Measurements from ENCODE around the gene RHO.
A peak's percentile ranks its signal among the peaks of the same experiment; 100 is the strongest.
"Not testable (repeated sequence)": the region's sequence is repeated elsewhere in the genome, so short reads cannot be mapped to it uniquely, and the experiment has no call there.

Gene RHO

DNA sequence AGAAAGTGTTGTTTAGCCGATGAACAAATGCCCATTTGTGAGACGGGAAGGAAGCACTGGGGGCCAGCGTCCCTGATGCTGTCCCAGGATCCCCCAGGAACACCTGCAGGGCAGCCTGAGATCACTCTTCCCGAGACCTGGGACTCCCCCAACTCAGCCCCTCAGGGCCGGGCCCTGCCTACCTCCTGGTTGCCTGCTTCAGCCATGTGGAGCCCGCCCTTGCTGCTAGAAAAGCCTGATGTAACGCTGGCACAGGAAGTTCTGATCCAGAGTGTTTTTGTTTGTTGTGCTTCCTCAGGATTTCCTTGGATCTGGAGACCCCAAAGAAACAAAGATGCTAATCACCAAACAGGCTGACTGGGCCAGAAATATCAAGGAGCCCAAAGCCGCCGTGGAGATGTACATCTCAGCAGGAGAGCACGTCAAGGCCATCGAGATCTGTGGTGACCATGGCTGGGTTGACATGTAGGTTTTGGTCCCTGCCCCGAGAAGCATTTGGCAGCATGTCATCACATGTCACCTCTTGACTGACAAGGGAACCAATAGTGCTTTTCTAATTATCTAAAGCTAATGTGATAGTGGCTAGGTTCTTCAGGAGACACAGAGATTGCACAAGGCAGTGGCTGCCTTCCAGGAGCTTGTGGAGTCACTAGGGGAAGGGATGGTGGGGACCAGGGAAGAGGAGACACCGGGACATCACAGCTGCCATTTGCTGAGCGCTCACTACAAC lies 28.7 kb upstream of the RHO start:
- DNase-seq (ENCODE audit: low spot score): not testable (repeated sequence)

DNA sequence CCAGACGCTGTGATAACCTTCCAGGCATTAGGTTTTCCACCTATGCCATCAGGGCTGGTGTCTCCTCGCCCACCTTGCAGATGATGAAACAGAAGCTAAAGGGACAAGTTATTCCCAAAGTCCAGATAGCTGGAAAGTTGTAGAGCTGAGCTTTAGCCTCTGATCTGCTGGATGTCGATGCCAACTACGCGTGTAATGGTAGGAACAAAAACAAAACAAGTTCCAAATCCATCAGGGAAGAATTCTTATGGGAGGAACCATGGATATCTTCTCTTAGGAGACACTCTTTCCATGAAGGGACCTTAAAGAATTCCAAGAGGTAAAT lies 28.1 kb upstream of the RHO start:
- no peak for DNase-seq (ENCODE audit: low spot score)

DNA sequence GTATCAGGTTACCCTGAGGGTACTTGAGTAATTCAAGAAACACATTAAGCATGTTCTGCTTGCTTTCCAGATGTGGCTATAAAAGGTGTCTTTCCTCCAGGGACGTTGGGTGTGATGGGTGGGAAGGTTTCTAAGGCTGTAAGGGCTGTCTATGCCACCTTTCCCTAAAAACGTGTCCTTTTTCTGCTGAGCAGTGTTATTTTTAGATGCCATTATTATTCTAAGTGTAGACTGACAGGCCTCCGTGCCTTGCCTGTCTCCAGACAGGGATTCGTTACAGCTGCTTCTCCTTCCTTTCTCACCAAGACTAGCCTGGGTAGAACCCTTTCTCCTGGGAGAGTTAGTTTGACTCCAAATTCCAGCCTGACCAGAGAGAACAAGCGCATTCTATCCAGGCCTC lies 26.8 kb upstream of the RHO start:
- no peak for DNase-seq (ENCODE audit: low spot score)

DNA sequence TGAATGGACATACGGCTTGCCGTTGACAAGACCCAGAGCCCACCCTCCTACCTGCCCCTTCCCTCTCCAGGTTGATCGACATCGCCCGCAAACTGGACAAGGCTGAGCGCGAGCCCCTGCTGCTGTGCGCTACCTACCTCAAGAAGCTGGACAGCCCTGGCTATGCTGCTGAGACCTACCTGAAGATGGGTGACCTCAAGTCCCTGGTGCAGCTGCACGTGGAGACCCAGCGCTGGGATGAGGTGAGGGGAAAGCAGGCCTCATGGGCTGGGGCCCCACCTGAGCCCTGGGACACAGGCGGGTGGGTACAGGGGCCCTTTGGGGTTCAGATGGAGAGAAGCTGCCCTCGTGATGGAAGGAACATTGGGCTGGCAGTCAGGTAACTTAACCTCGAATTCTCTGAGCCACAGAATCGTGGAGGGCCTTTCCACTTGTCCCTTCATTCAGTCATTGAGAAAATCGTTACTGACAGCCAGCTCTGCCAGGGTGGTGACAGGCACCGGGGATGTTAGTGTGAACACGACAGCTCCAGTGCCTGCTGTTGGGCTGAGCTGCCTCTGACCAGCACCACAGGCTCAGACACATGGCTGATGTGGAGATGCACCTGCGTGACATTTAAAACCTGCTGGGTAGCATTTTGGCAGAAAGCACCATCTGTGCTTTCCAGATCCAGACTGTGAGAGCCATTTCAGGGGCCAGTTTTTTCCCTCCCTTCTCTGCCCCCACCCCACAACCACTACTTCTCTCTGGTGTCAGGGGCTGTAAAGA lies 25.6 kb upstream of the RHO start:
- DNase-seq (ENCODE audit: low spot score): no peak

DNA sequence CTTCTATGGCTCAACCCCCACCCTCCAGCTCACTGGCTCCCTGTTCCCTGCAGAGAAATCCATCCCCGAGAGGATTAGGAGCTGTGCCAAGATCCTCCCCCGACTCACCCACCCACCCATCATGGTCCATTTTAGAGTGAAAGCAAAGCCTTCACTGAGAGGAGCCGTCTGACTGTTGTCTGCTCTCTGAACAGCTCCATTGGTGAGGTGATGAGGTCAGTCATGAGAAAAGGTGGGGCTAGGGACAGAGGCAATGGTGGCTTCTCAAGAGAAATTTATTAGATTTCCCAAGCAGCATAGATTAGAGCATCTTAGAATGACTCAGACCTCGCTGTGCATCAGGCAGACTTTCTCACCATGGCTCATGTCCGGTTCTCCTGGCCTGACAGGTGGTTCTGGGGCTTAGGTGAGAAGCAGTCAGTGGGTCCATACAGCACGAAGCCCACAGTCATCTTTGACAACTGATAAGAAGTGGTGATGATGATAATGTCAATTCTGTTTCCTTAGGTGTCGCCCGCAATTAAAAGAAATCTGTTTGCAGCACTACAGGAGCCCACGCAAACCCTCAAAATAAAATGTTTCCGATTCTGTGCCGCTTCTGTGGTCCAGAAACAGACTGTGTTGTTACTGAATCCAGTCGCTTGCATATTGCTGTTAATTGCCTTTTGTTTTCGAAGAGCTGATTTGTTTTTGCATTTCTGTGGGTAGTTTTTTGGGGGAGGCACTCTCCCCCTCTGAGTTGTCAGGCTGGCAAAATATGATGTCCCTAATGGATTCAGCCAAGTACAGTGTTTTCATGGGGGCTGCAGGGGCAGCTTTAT lies 24.8 kb upstream of the RHO start:
- peak; percentile 7 for DNase-seq (ENCODE audit: low spot score)

DNA sequence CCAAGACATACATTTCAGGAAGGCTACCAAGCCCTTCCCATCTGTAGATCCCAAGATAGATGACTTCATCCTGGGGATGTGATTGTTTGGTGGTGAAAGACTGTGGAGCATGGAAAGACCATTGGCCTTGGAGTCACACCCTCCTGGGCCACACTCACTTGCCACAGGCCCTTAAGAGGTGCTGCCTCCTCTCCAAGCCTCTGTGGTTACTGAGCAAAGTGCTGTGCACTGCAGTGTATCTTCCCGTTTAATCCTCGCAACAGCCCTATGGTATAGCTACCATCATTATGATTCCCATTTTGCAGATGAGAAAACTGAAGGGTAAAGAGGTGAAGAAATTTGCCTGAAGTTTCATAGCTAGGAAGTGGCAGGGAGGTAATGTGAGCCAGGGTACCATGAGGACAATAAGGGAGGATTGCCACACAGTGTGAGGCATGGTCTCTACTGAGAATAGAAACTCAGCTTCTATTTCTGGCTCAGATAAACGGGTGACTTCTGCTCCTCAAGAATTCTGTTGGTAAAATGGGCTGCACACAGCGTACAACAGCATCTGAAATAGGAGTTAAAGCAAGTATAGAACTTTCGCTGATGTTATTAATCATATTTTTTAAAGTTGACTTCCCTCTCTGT lies 23.9 kb upstream of the RHO start:
- DNase-seq (ENCODE audit: low spot score): no peak

DNA sequence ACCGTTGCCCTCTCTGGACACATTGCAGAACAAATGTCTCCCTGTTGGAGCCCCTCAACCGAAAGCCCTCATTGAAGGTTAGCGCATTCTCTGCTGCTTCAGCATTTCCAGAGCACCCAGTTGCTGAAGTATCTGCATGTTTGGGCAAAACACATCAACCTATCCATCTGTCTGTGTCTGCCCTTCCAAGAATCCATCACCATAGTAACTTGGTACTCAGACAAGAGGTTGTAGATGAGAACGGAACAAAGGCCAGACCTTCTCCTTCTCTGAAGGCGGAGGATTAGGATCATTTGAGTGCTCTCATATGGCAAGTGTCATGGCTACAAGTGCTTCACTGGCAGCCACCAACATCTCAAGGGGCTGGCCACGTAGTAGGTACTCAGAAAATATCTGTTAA lies 23.1 kb upstream of the RHO start:
- DNase-seq (ENCODE audit: low spot score): no peak

DNA sequence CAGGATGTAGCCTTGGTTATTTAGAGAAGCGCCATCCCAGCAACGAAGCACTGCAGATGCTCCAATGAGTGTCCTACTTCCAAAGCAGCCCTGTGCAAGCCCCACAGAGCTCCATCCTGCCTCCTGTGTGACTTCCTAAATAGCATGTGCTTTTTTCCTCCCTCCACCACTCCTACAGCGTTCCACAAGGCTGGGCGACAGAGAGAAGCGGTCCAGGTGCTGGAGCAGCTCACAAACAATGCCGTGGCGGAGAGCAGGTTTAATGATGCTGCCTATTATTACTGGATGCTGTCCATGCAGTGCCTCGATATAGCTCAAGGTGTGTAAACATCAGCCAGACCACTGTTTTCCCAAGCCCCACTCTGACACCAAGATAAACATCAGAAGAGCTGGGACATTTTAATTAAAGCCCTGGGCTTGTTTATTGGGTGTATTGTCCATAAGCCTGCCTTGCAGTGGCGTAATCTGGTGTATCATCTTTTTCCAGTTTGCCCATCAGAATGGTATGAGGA lies 22.2 kb upstream of the RHO start:
- DNase-seq (ENCODE audit: low spot score): no peak

DNA sequence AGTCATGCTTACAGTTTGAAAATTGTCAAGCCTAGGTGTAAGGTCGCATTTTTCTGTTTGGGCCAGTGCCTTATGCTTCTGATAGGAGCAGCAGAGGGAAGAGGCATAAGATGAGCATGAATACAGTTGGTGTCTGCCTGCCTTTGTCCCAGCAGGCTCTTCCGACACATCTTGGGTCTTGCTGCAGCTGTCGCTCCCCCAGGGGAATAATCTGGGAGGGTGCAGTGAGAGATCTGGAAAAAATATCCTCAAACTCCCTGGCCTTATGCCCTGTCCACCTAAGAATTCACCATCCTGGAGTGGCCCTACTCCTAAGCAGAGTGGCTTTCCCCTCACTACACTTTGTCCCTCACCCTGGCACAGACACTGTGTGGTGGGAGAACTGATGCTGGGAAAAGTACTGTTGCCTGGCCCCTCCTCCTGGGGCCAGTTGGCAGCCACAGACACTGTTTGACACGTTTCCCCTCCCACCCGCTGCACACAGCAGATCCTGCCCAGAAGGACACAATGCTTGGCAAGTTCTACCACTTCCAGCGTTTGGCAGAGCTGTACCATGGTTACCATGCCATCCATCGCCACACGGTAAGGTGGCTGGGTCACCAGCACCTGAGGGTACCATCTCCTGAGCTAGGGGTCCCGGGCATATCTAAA lies 21.1 kb upstream of the RHO start:
- no peak for DNase-seq (ENCODE audit: low spot score)

DNA sequence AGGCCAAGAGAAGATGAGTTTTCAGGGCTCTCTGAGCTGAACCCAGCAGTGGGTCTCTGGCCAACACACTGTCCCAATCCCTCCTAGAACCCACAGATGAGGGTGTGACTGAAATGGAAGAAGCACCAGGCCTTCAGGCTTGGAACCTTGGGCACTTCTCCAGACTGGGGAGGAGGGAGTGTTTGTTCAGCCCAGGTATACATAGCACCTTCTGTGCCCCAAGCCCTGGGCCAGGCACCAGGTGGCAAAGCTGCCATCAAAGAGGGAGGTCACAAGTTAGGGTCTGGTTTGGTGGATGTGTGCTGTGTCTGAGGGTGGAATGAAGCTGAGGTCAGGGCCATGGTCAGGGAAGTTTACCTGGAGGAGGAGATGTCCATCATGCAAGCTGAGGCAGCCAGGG lies 15.8 kb upstream of the RHO start:
- no peak for DNase-seq (ENCODE audit: low spot score)

DNA sequence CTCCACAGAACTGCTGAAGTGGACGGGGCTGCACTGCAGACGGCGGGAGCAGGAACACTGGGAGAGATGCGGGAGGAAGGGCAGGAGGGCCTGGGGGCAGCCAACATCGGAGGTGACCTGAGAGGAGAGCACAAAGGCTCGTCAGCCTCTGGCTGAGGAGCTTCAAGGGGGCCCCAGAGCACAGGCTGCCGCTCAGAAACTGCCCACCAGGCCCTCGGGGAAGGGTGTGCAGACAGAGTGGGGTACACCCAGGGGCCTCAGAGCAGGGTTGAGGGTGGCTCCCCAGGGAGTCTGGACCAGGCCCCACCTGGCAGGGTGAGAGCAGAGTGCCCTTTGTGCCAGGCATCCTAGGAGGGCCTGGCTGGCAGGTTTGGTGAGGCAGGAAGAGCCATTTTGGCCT lies 14.7 kb upstream of the RHO start:
- DNase-seq (ENCODE audit: low spot score): no peak

DNA sequence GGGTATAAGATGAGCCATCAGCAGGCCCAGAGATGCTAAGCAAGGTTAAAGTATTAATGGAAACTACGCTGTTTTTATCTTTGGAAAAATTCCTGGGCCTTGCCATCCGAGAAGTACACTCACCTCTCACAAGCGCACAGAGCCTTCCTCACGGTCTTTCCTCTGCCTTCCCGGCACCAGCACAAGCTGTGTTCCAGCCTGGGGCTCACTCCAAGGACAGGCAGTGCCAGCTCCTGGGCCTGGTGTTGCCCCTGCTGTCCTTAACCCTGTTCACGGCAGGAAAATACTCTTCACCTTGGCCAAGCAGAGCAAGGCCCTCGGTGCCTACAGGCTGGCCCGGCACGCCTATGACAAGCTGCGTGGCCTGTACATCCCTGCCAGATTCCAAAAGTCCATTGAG lies 14.3 kb upstream of the RHO start:
- DNase-seq (ENCODE audit: low spot score): no peak

DNA sequence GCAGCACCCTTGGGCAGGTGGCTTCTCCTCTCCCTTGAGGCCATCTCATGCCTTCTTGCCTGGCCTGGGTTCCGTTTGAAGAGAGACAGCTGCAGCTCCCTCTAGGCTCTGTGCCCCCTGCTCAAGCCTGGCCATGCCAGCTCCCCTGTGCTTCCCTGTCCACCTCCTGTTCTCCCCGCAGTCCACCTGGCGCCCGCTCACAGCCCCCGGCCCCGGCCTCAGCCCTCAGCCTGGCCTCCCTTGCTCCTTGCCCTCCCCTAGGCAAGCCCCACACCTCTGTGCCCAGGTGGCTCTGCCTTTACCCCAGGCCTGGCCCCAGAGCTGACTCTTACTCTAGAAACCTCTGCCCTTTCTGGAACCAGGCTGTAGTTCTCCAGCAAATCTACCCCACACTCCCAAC lies 13.9 kb upstream of the RHO start:
- no peak for DNase-seq (ENCODE audit: low spot score)

DNA sequence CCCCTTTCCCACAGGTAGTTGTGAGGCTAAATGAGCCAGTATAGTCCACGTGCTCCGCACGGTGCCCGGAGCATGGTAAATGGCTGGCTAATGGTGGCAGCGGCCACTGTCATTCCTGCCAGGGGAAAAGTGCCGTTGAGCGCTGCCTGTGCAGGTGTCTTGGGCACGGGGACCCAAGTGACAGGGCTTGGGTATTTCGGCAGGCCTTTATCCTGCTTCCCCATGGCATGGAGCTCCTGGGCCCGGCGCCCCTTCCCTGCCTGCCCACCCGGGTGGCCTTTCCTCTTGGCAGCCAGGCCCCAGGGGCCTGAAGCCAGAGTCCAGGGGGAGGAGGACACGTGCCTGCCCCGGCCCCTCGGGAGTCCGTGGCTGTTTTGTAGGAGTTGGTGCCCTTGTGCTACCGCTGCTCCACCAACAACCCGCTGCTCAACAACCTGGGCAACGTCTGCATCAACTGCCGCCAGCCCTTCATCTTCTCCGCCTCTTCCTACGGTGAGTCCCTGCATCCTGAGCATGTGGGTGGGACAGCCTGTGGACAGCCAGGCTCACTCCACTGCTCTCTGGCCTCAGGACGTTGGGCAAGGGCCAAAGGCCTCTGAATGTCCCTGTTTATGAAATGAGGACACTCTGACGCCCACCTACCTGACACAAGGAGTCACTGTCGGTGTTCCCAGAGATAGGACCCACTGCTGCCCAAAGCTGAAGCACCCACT lies 13.2 kb upstream of the RHO start:
- DNase-seq (ENCODE audit: low spot score): not testable (repeated sequence)

DNA sequence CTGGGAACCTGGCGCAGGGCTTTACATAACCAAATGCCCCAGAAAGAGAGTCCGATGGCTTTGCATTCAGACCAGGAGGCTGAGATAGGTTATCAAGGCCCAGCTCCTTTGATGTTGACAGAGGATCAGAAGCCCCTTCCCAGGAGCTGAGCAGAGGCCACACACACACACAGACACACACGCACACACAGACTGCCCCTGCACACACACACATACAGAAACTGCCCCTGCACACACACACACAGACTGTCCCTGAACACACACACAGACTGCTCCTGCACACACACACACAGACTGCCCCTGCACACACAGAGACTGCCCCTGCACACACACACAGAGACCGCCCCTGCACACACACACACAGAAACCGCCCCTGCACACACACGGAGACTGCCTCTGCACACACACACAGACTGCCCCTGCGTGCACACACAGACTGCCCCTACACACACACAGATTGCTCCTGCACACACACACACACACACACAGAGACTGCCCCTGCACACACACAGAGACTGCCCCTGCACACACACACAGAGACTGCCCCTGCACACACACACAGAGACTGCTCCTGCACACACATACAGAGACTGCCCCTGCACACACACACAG lies 12.5 kb upstream of the RHO start:
- not testable (repeated sequence) for DNase-seq (ENCODE audit: low spot score)

DNA sequence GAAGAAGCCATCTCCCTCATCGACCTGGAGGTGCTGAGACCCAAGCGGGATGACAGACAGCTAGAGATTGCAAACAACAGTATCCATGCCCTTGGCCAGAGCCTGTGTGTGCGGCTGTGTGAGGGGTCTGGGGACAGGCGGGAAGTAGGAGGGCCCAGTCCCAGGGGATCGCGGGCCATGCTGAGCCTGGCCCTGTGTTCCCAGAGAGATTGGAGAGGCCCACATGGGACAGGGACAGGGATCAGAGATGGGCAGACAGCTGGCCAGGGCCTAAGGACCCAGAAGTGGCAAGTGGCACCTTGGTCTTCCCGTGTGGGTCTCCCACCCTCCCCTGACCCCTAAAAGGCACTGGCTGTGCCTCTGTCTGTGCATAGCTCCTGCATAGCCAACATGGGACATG lies 10.9 kb upstream of the RHO start:
- DNase-seq (ENCODE audit: low spot score): no peak

DNA sequence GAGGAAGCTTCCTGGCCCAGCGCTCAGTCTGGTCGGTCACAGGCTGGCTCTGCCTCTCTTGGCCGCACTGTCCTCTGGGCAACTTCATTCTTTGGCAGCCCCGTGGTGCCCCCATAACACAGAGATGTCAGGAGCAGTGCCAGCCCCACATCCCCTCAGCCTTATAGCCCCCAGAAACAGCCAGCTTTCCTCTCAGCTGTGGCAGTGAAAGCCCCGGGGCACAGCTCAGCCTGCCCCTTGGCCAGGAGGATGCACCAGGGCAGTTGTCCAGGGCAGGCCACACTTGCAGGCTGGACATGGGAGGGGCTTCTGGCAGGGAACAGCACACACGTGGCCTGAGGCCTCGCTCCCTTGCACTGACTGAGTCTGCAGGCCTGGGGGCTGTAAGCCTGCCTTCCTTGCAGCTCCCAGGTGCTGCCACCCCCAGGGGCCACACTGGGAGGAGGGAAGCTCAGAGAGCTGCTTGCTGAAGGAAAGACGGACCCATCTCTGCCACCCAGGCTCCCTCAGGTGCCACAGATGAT lies 10.3 kb upstream of the RHO start:
- no peak for DNase-seq (ENCODE audit: low spot score)

DNA sequence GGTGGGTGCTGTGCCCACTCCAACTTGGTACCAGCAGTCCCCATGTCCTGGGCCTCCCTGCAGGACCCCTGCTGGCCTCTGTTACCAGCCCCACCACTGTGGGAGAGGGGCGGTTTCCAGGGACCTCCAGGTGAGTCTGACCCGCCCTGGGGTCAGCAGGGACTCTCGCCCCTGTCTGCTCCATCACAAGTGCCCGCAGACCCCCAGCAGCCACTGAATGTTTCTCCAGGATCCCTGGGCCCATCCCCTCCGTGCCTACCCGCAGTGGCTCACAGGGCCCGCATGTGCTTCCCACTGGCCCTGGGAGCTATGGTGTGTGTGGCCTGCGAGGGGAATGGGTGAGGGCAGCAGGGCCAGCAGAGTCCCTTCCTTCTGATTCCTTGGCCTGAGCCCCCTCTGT lies 9.9 kb upstream of the RHO start:
- no peak for DNase-seq (ENCODE audit: low spot score)

DNA sequence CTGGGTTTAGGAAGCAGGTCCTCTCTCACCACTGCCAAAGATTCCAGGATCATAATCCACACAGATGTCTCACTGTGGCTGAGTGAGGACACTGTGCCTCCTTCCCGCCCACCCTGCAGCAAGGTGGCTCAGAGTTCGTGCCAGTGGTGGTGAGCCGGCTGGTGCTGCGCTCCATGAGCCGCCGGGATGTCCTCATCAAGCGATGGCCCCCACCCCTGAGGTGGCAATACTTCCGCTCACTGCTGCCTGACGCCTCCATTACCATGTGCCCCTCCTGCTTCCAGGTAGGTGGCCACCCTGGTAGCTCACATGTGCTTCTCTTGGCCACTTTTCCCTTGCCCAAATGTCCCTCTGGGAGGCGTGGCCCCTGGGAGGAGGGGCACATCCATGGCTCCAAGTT lies 9.0 kb upstream of the RHO start:
- no peak for DNase-seq (ENCODE audit: low spot score)

DNA sequence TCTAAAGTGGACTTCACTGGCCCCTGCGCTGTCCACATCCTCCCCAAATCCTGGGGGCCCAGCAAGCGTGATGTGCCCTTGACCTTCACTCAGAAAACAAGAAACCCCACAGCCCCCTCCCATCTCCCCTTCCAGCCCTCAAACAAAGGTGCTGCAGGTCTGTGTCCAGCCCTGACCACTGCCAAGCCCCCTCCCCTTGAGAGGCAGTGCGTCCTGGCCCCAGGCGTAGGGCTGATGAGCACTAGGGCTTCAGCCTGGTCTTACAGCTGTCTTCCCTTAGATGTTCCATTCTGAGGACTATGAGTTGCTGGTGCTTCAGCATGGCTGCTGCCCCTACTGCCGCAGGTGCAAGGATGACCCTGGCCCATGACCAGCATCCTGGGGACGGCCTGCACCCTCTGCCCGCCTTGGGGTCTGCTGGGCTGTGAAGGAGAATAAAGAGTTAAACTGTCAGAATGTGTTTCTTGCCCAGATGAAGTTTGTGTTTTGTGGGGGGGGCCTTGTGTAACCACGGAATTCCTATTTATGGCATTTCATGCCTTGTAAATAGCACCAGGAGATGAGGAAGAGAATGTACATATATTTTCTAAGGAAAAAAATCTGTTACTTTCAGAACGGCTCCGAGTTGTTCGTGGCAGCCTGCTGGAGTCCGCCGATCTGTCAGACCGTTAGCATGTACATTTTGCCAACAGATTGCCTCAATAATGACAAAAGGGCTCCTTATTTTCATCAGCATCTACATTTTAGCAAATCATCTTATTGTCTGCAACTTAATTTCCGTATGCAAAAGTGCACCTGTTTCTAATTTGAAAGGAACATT lies 8.3 kb upstream of the RHO start:
- no peak for DNase-seq (ENCODE audit: low spot score)
